HepG2 (cell line): ENCODE data around the gene ATG2A. TPM values are rescaled to one million over a fixed set of nuclear protein-coding genes. Genes with fewer than 3 reads are reported as not detected.

Source experiments
- CCDC6 ChIP-seq: sonication (generic); formaldehyde crosslinking; IDR thresholded peaks from 2 replicates; pipeline ENCODE4 v1.8.1; 2022; ENCODE audit warnings: mild to moderate bottlenecking, missing genetic modification reagents, moderate library complexity
- CEBPG ChIP-seq: IDR thresholded peaks from 2 replicates; pipeline ENCODE4 v1.6.1; 2016
- FOXK1 ChIP-seq: sonication (generic); formaldehyde crosslinking; IDR thresholded peaks from 2 replicates; pipeline ENCODE4 v1.4.0; 2020; ENCODE audit warnings: low read depth, missing genetic modification reagents, borderline replicate concordance
- FOXM1 ChIP-seq: sonication (generic); formaldehyde crosslinking; IDR thresholded peaks from 2 replicates; pipeline ENCODE4 v1.5.0; 2020; ENCODE audit warnings: missing genetic modification reagents
- GTF2F1 ChIP-seq: fragments of 150-350 bp; IDR thresholded peaks from 2 replicates; pipeline ENCODE4 v1.6.1; 2014; ENCODE audit warnings: low read length
- KAT8 ChIP-seq: IDR thresholded peaks from 2 replicates; pipeline ENCODE4 v1.6.1; 2016; ENCODE audit warnings: missing genetic modification reagents, missing compliant biosample characterization
- KDM1A ChIP-seq: IDR thresholded peaks from 2 replicates; pipeline ENCODE4 v1.6.1; 2016; ENCODE audit warnings: missing compliant biosample characterization
- KDM6A ChIP-seq: IDR thresholded peaks from 2 replicates; pipeline ENCODE4 v1.6.1; 2016; ENCODE audit warnings: low read depth
- PHF20 ChIP-seq: sonication (generic); formaldehyde crosslinking; IDR thresholded peaks from 2 replicates; pipeline ENCODE4 v1.5.0; 2020; ENCODE audit warnings: mild to moderate bottlenecking, missing genetic modification reagents
- SALL2 ChIP-seq: sonication (generic); formaldehyde crosslinking; IDR thresholded peaks from 2 replicates; pipeline ENCODE4 v1.8.1; 2023; ENCODE audit warnings: mild to moderate bottlenecking, missing genetic modification reagents, inconsistent platforms
- TBX2 ChIP-seq: sonication (generic); formaldehyde crosslinking; IDR thresholded peaks from 2 replicates; pipeline ENCODE4 v1.5.0; 2020; ENCODE audit warnings: missing genetic modification reagents, mild to moderate bottlenecking, borderline replicate concordance
- U2AF1 ChIP-seq: fragments of 200-400 bp; formaldehyde crosslinking; optimal IDR thresholded peaks from 2 replicates; pipeline ENCODE3; 2017; ENCODE audit warnings: mild to moderate bottlenecking, low read depth, low read length
- ZC3H13 ChIP-seq: sonication (generic); formaldehyde crosslinking; IDR thresholded peaks from 2 replicates; pipeline ENCODE4 v1.8.1; 2023; ENCODE audit warnings: mild to moderate bottlenecking, missing genetic modification reagents, moderate library complexity
- ZNF124 ChIP-seq: sonication (generic); formaldehyde crosslinking; IDR thresholded peaks from 2 replicates; pipeline ENCODE4 v1.4.0; 2020; ENCODE audit warnings: missing genetic modification reagents
- ZNF138 ChIP-seq: sonication (generic); formaldehyde crosslinking; IDR thresholded peaks from 2 replicates; pipeline ENCODE4 v1.5.0; 2020; ENCODE audit warnings: mild to moderate bottlenecking, low read depth, missing genetic modification reagents
- polyA plus RNA-seq, 8 experiments: library from polyadenylated mRNA; depleted of rRNA in 3 of 8; stranded (reverse) in 7 of 8; unstranded in 1 of 8; fragments of >200 nt; fragmentation: Illumina TruSeq in 4 of 8; extraction: Trizol in 4 of 8; gene quantifications; 2 replicates each; pipeline versions ENCODE4 v1.2.1 to v1.2.3, GENCODE V29; 2011 to 2016; ENCODE audit warnings: low read depth in 4 of 8, missing spikeins in 1 of 8, mixed read lengths in 1 of 8; ENCODE audit not compliant: insufficient read depth in 1 of 8
- total RNA-seq, 5 experiments: library from RNA; depleted of rRNA; stranded (reverse); fragments of >200 nt; fragmentation: Illumina TruSeq; extraction: Trizol; gene quantifications; 2 replicates each; pipeline ENCODE4 v1.2.3, GENCODE V29; 2016; ENCODE audit warnings: low read depth in 1 of 5
- TF ChIP-seq, protein P1 (sequence below): sonication (generic); formaldehyde crosslinking; conservative IDR thresholded peaks from 2 replicates; pipeline ENCODE4 v1.4.0; 2020; ENCODE audit warnings: missing genetic modification reagents
- TF ChIP-seq, protein P2 (sequence below): sonication (generic); formaldehyde crosslinking; IDR thresholded peaks from 2 replicates; pipeline ENCODE4 v1.4.0; 2020; ENCODE audit warnings: missing genetic modification reagents
- TF ChIP-seq, protein P3 (sequence below): sonication (generic); formaldehyde crosslinking; IDR thresholded peaks from 2 replicates; pipeline ENCODE4 v1.9.0; 2021; ENCODE audit warnings: missing genetic modification reagents, borderline replicate concordance
- TF ChIP-seq, protein P4 (sequence below), 2 experiments: sonication (generic) in 1 of 2; formaldehyde crosslinking in 1 of 2; IDR thresholded peaks; 2 replicates each; pipeline versions ENCODE4 v1.4.0 to v1.6.1; 2018 to 2020; ENCODE audit warnings: missing genetic modification reagents in 2 of 2, borderline replicate concordance in 1 of 2, low read depth in 1 of 2, mild to moderate bottlenecking in 1 of 2, missing biosample characterization in 1 of 2
- TF ChIP-seq, protein P5 (sequence below): sonication (generic); formaldehyde crosslinking; IDR thresholded peaks from 2 replicates; pipeline ENCODE4 v1.8.1; 2023; ENCODE audit warnings: missing genetic modification reagents, inconsistent platforms, borderline replicate concordance
- TF ChIP-seq, protein P6 (sequence below): sonication (generic); formaldehyde crosslinking; IDR thresholded peaks from 2 replicates; pipeline ENCODE4 v1.4.0; 2020; ENCODE audit warnings: missing genetic modification reagents

Gene ATG2A
- total and polyA plus RNA-seq, 2 of the 13 experiments (the other 11 are each of a cell fraction or from before 2014, with no cell fraction given) = 6.7 to 8.0 TPM

DNA sequence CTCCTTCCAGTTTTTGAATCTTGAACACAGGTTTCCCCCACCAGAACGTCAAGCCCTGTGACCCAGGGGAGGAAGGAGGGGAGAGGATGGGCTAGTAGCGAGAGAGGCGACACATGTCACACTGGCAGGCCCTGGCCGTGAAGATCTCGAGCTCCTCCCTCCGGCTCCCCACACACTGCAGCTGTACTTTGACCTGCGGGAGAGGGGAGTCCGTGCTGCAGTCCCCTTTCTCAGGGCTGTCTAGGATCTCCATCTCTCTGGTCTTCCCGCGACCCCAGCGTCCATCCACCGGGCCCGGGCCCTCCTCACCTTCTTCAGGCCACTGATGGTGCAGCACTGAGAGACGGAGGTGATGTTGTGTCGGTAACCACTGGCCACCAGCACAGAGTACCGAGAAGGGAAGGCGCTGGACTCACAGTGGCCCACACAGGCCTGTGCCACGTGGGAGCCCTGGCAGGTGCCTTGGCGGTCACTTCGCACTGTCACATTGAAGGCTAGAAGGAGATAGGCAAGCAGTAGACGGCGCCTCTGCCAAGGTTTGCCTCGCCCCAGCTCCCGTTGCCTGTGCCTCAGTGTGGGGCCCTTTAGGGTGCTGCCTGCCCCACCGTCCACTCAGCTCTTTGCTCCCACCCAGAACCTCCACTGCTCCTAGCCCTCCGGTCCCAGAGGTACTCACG lies 17.8 kb upstream of the ATG2A start (continued):
- TF ChIP-seq U2AF1 (no peak), TBX2 (CRISPR knock-in tag) (peak; percentile 33; the same call in 1 of the 2 replicates), CEBPG (CRISPR knock-in tag) (no peak), GTF2F1 (no peak), ZNF138 (CRISPR knock-in tag) (no peak), ZC3H13 (CRISPR knock-in tag) (no peak), KAT8 (CRISPR knock-in tag) (no peak), ZNF124 (CRISPR knock-in tag) (no peak), KDM6A (CRISPR knock-in tag) (no peak), KDM1A (no peak), CCDC6 (no peak), SALL2 (CRISPR knock-in tag) (no peak), FOXK1 (no peak), PHF20 (CRISPR knock-in tag) (no peak), FOXM1 (no peak)
- TF ChIP-seq, protein P1, sequence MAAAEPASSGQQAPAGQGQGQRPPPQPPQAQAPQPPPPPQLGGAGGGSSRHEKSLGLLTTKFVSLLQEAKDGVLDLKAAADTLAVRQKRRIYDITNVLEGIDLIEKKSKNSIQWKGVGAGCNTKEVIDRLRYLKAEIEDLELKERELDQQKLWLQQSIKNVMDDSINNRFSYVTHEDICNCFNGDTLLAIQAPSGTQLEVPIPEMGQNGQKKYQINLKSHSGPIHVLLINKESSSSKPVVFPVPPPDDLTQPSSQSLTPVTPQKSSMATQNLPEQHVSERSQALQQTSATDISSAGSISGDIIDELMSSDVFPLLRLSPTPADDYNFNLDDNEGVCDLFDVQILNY (CRISPR knock-in tag) = no peak
- TF ChIP-seq, protein P2, sequence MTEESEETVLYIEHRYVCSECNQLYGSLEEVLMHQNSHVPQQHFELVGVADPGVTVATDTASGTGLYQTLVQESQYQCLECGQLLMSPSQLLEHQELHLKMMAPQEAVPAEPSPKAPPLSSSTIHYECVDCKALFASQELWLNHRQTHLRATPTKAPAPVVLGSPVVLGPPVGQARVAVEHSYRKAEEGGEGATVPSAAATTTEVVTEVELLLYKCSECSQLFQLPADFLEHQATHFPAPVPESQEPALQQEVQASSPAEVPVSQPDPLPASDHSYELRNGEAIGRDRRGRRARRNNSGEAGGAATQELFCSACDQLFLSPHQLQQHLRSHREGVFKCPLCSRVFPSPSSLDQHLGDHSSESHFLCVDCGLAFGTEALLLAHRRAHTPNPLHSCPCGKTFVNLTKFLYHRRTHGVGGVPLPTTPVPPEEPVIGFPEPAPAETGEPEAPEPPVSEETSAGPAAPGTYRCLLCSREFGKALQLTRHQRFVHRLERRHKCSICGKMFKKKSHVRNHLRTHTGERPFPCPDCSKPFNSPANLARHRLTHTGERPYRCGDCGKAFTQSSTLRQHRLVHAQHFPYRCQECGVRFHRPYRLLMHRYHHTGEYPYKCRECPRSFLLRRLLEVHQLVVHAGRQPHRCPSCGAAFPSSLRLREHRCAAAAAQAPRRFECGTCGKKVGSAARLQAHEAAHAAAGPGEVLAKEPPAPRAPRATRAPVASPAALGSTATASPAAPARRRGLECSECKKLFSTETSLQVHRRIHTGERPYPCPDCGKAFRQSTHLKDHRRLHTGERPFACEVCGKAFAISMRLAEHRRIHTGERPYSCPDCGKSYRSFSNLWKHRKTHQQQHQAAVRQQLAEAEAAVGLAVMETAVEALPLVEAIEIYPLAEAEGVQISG (CRISPR knock-in tag) = peak; percentile 97
- TF ChIP-seq, protein P3, sequence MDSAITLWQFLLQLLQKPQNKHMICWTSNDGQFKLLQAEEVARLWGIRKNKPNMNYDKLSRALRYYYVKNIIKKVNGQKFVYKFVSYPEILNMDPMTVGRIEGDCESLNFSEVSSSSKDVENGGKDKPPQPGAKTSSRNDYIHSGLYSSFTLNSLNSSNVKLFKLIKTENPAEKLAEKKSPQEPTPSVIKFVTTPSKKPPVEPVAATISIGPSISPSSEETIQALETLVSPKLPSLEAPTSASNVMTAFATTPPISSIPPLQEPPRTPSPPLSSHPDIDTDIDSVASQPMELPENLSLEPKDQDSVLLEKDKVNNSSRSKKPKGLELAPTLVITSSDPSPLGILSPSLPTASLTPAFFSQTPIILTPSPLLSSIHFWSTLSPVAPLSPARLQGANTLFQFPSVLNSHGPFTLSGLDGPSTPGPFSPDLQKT = no peak
- TF ChIP-seq, protein P4, sequence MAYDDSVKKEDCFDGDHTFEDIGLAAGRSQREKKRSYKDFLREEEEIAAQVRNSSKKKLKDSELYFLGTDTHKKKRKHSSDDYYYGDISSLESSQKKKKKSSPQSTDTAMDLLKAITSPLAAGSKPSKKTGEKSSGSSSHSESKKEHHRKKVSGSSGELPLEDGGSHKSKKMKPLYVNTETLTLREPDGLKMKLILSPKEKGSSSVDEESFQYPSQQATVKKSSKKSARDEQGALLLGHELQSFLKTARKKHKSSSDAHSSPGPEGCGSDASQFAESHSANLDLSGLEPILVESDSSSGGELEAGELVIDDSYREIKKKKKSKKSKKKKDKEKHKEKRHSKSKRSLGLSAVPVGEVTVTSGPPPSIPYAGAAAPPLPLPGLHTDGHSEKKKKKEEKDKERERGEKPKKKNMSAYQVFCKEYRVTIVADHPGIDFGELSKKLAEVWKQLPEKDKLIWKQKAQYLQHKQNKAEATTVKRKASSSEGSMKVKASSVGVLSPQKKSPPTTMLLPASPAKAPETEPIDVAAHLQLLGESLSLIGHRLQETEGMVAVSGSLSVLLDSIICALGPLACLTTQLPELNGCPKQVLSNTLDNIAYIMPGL (CRISPR knock-in tag; IDR thresholded peaks at IDR 0.05; ENCODE audit: borderline replicate concordance in 1 of 2, low read depth in 1 of 2) = peak; percentile 30 to 77; a peak in 3 of 4 replicates
- TF ChIP-seq, protein P5, sequence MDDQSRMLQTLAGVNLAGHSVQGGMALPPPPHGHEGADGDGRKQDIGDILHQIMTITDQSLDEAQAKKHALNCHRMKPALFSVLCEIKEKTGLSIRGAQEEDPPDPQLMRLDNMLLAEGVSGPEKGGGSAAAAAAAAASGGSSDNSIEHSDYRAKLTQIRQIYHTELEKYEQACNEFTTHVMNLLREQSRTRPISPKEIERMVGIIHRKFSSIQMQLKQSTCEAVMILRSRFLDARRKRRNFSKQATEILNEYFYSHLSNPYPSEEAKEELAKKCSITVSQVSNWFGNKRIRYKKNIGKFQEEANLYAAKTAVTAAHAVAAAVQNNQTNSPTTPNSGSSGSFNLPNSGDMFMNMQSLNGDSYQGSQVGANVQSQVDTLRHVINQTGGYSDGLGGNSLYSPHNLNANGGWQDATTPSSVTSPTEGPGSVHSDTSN (CRISPR knock-in tag) = no peak
- TF ChIP-seq, protein P6, sequence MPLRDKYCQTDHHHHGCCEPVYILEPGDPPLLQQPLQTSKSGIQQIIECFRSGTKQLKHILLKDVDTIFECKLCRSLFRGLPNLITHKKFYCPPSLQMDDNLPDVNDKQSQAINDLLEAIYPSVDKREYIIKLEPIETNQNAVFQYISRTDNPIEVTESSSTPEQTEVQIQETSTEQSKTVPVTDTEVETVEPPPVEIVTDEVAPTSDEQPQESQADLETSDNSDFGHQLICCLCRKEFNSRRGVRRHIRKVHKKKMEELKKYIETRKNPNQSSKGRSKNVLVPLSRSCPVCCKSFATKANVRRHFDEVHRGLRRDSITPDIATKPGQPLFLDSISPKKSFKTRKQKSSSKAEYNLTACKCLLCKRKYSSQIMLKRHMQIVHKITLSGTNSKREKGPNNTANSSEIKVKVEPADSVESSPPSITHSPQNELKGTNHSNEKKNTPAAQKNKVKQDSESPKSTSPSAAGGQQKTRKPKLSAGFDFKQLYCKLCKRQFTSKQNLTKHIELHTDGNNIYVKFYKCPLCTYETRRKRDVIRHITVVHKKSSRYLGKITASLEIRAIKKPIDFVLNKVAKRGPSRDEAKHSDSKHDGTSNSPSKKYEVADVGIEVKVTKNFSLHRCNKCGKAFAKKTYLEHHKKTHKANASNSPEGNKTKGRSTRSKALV (CRISPR knock-in tag) = no peak
